Lower leg skin (tissue), 3 donors: Measurements from ENCODE around the gene CD74.

Experiments used
- POLR2A ChIP-seq, 2 donors: fragments of 450-650 bp; IDR thresholded peaks; one replicate each; pipeline ENCODE4 v1.6.1; 2016 to 2017; ENCODE audit warnings: antibody characterized with exemption in 2 of 2, mild to moderate bottlenecking in 1 of 2, moderate library complexity in 1 of 2
- TF ChIP-seq, protein P1 (sequence below), 3 donors: fragments of 450-650 bp; IDR thresholded peaks; one replicate each; pipeline ENCODE4 v1.5.1; 2016; ENCODE audit warnings: antibody characterized with exemption in 3 of 3, mild to moderate bottlenecking in 3 of 3, moderate library complexity in 2 of 3

DNA sequence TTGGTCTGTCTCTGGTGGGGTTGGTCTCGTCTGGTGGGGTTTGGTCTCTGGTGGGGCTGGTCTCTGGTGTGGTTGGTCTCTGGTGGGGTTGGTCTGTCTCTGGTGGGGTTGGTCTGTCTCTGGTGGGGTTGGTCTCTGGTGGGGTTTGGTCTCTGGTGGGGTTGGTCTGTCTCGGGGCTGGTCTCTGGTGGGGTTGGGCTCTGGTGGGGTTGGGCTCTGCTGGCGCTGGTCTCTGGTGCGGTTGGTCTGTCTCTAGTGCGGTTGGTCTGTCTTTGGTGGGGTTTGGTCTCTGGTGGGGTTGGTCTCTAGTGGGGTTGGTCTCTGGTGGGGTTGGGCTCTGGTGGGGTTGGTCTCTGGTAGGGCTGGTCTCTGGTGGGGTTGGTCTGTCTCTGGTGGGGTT is 16.3 kb upstream of the CD74 start:
- TF ChIP-seq, protein P1, sequence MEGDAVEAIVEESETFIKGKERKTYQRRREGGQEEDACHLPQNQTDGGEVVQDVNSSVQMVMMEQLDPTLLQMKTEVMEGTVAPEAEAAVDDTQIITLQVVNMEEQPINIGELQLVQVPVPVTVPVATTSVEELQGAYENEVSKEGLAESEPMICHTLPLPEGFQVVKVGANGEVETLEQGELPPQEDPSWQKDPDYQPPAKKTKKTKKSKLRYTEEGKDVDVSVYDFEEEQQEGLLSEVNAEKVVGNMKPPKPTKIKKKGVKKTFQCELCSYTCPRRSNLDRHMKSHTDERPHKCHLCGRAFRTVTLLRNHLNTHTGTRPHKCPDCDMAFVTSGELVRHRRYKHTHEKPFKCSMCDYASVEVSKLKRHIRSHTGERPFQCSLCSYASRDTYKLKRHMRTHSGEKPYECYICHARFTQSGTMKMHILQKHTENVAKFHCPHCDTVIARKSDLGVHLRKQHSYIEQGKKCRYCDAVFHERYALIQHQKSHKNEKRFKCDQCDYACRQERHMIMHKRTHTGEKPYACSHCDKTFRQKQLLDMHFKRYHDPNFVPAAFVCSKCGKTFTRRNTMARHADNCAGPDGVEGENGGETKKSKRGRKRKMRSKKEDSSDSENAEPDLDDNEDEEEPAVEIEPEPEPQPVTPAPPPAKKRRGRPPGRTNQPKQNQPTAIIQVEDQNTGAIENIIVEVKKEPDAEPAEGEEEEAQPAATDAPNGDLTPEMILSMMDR (IDR thresholded peaks at IDR 0.05), result no peak
- no peak for TF ChIP-seq POLR2A (IDR thresholded peaks at IDR 0.05)
